Measurements from ENCODE around the gene VAV2. TPM values are rescaled to one million over a fixed set of nuclear protein-coding genes. Genes with fewer than 3 reads are reported as not detected.
A peak's percentile ranks its signal among the peaks of the same experiment; 100 is the strongest.

VAV2 gene
- total and polyA plus RNA-seq, 9 of the 15 experiments (the other 6 are each of a cell fraction or from before 2014, with no cell fraction given) = 0.01 to 2.7 (median 1.0) TPM; not detected in 1

- TF ChIP-seq ZNF668 (CRISPR knock-in tag; IDR thresholded peaks at IDR 0.05) = no peak
- TF ChIP-seq ZSCAN29 (IDR thresholded peaks at IDR 0.05) = no peak
- TF ChIP-seq ILK (tag; IDR thresholded peaks at IDR 0.05; ENCODE audit: borderline replicate concordance, low read depth) = no peak
- TF ChIP-seq FOXA1 (IDR thresholded peaks at IDR 0.05; ENCODE audit: borderline replicate concordance) = no peak
- no peak for TF ChIP-seq CBX3 (IDR thresholded peaks at IDR 0.05; ENCODE audit: borderline replicate concordance in 1 of 2, low read length in 2 of 2)
- no peak for TF ChIP-seq ZNF280B (CRISPR knock-in tag; IDR thresholded peaks at IDR 0.05)
- TF ChIP-seq ZNF445 (CRISPR knock-in tag; IDR thresholded peaks at IDR 0.05; ENCODE audit: low read depth) = no peak
- TF ChIP-seq ZNF780A (CRISPR knock-in tag; IDR thresholded peaks at IDR 0.05) = no peak
- no peak for TF ChIP-seq RBM34 (IDR thresholded peaks at IDR 0.05; ENCODE audit: borderline replicate concordance, insufficient read depth, low read length)
- TF ChIP-seq ELF2 (CRISPR knock-in tag; IDR thresholded peaks at IDR 0.05) = no peak
- TF ChIP-seq JUND (IDR thresholded peaks at IDR 0.05; ENCODE audit: borderline replicate concordance, low read depth, low read length) = peak; percentile 74
- TF ChIP-seq JUND (tag; IDR thresholded peaks at IDR 0.05; ENCODE audit: borderline replicate concordance, low read depth, low read length) = no peak; the same call in 2 of the 3 replicates
- TF ChIP-seq PPARD (CRISPR knock-in tag; IDR thresholded peaks at IDR 0.05) = no peak
- no peak for TF ChIP-seq ZNF561 (CRISPR knock-in tag; conservative IDR thresholded peaks at IDR 0.05)
- TF ChIP-seq ZNF609 (CRISPR knock-in tag; IDR thresholded peaks at IDR 0.05; ENCODE audit: borderline replicate concordance) = no peak
- TF ChIP-seq TCF7 (IDR thresholded peaks at IDR 0.05; ENCODE audit: borderline replicate concordance) = no peak
- peak; percentile 56 for TF ChIP-seq NEUROD1 (IDR thresholded peaks at IDR 0.05; ENCODE audit: borderline replicate concordance, low read depth, low read length, partially characterized antibody)
- TF ChIP-seq RAD21 (CRISPR knock-in tag; conservative IDR thresholded peaks at IDR 0.05 in 1 of 2, IDR thresholded peaks at IDR 0.05 in 1 of 2) = no peak
- peak; percentile 88 for TF ChIP-seq NCOR1 (IDR thresholded peaks at IDR 0.05)
- no peak for TF ChIP-seq MED1 (CRISPR knock-in tag; IDR thresholded peaks at IDR 0.05; ENCODE audit: borderline replicate concordance)
- TF ChIP-seq CBFA2T2 (conservative IDR thresholded peaks at IDR 0.05) = peak; percentile 93
Measured at GRCh38 chr9:133869674-133870405, 122.3 kb downstream of the VAV2 start (continued).

Measured in K562 (cell line).